Right lobe of liver (tissue), 6 donors: ENCODE results near the gene PCDH19. TPM values are rescaled to one million over a fixed set of nuclear protein-coding genes. Genes with fewer than 3 reads are reported as not detected.

Experiments
- ATAC-seq, 4 donors: fragments of 200-7000 bp; cut with Tn5 transposase; one replicate each; pipeline ENCODE4 v1.9.1; 2020; ENCODE audit warnings: mild to moderate bottlenecking in 4 of 4, moderate library complexity in 4 of 4
- DNase-seq, 3 donors: peaks; one replicate each; pipeline ENCODE4 v3.0.0-alpha.2; 2020
- H3K27ac ChIP-seq, 3 donors: fragments of 200-600 bp; one replicate each; pipeline ENCODE4 v1.8.0; 2022
- H3K27me3 ChIP-seq, 2 donors: fragments of 200-600 bp; one replicate each; pipeline ENCODE4 v1.8.0; 2022
- H3K36me3 ChIP-seq, 4 donors: fragments of 200-600 bp; sonication (generic) in 1 of 4; one replicate each; pipeline versions ENCODE4 v1.5.1 to v1.8.0; 2017 to 2022; ENCODE audit warnings: control low read depth in 1 of 4
- H3K4me1 ChIP-seq, 4 donors: fragments of 200-600 bp; sonication (generic) in 1 of 4; one replicate each; pipeline versions ENCODE4 v1.5.1 to v1.8.0; 2017 to 2022; ENCODE audit warnings: control low read depth in 1 of 4
- H3K4me3 ChIP-seq, 3 donors: fragments of 200-600 bp; one replicate each; pipeline ENCODE4 v1.8.0; 2022
- H3K9me3 ChIP-seq, 4 donors: fragments of 200-600 bp; sonication (generic) in 1 of 4; one replicate each; pipeline versions ENCODE4 v1.5.1 to v1.8.0; 2017 to 2022; ENCODE audit warnings: control low read depth in 1 of 4
- CTCF ChIP-seq, 4 donors: fragments of 200-600 bp in 3 of 4; fragments of 450-650 bp in 1 of 4; IDR thresholded peaks; one replicate each; pipeline versions ENCODE4 v1.5.1 to v1.8.0; 2016 to 2022; ENCODE audit warnings: antibody characterized with exemption in 4 of 4, mild to moderate bottlenecking in 2 of 4
- POLR2A ChIP-seq: fragments of 450-650 bp; IDR thresholded peaks from one replicate; pipeline ENCODE4 v1.6.1; 2017; ENCODE audit warnings: antibody characterized with exemption, mild to moderate bottlenecking
- WGBS: methylation state at CpG from one replicate; pipeline ENCODE4 v1.1.6; 2018; ENCODE audit warnings: low coverage, low lambda C conversion rate; ENCODE audit not compliant: insufficient coverage; ENCODE audit errors: missing lambda C conversion rate; 5-methylcytosine and 5-hydroxymethylcytosine counted together
- intact Hi-C, 2 donors: fragments of 100-400 bp; cut with DNase I; formaldehyde crosslinking; loops; one replicate each; pipeline versions ENCODE4 v1.11.2 to v1.14.1; 2022
- total RNA-seq, 6 experiments: library from RNA; depleted of rRNA in 2 of 6; stranded (reverse); fragments of >200 nt in 2 of 6; fragmentation: NEBNext Ultra II Directional in 3 of 6; extraction: Animal tissue kit (Norgen Biotek cat#: 25700) in 3 of 6; gene quantifications; one replicate each; pipeline versions ENCODE4 v1.1.0 to v1.2.4, GENCODE V29; 2016 to 2023
- donor health status: DM: no; HTN: yes; CAD: no.
- donor health status: DM: no; HTN: no; CAD: no.
- donor health status: DM: no; HTN: no; CAD: no.
- donor health status: DM: no; HTN: yes; CAD: no.
- donor health status: DM: no; HTN: yes; CAD: no.

PCDH19 gene
- total RNA-seq, 6 experiments from 2014 or later, result under 0.01 to 0.10 (median 0.06) TPM

DNA sequence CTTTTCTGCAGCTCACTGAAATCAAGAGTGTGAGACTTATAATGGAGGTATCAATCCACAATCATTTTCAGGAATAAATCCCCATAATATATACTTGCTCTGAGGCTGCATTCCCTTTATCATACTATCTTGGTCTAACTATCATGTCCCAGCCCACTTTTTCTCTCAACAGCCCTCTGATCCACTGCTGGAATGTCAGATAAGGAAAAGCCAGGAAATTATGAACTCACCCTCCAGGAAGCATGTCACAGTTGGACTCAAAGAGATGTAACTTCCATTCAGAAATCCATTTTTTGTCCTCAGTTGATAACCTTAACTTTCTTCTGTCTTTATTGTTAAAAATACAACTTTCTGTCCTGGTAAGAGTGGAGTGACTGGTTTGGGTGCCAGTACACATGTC, 144.9 kb downstream of the PCDH19 start:
- Histone ChIP-seq H3K36me3 (no peaks in the 10 kb centered on the region), H3K27ac (no peak overlapping the region), H3K27me3 (no peaks in the 10 kb centered on the region), H3K9me3 (no peaks in the 10 kb centered on the region), H3K4me1 (no peaks in the 10 kb centered on the region), H3K4me3 (no peak overlapping the region)
- ATAC-seq, result no peak
- no peak for DNase-seq
- intact Hi-C loops, result no loop called here
- no peak for TF ChIP-seq CTCF (IDR thresholded peaks at IDR 0.05)
- TF ChIP-seq POLR2A, result no peak

GRCh38 chrX:100264200-100264599, 145.9 kb downstream of the PCDH19 start:
- no peaks in the 10 kb centered on the region for H3K9me3 ChIP-seq
- DNase-seq (no peak), ATAC-seq (no peak)
- H3K4me1 ChIP-seq, result no peaks in the 10 kb centered on the region
- no peak overlapping the region for H3K4me3 ChIP-seq
- intact Hi-C loops, result no loop called here
- WGBS, result 4% methylated on average over 2 of the region's 2 CpGs
- TF ChIP-seq POLR2A (no peak), CTCF (IDR thresholded peaks at IDR 0.05) (no peak)
- no peak overlapping the region for H3K27ac ChIP-seq
- no peaks in the 10 kb centered on the region for H3K27me3 ChIP-seq
- H3K36me3 ChIP-seq, result no peaks in the 10 kb centered on the region

DNA sequence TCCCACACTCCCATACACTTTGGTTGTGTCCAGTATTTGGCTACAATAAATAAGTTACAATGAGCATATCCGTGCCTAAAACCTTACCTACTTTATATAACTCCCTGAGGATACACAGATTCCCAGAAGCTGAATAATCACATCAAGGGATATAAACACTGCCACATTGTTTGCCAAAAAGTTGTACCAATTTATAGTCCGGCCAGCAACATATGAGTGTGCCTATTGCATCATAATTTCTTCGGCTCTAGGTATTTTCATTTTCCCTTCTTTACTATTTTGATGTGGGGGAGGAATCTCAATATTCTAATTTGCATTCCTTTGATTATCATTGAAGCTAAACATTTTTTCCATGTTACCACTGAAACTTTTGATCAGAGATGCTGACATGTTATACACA, 146.4 kb downstream of the PCDH19 start:
- ATAC-seq (no peak), DNase-seq (no peak)
- Histone ChIP-seq H3K27me3 (no peaks in the 10 kb centered on the region), H3K9me3 (no peaks in the 10 kb centered on the region), H3K4me1 (no peaks in the 10 kb centered on the region), H3K27ac (no peak overlapping the region), H3K36me3 (no peaks in the 10 kb centered on the region), H3K4me3 (no peak overlapping the region)
- TF ChIP-seq CTCF (IDR thresholded peaks at IDR 0.05) (no peak), POLR2A (no peak)
- 39% methylated on average over 3 of the region's 3 CpGs for WGBS
- intact Hi-C loops, result no loop called here

- DNase-seq, result no peak
- Histone ChIP-seq H3K36me3 (no peaks in the 10 kb centered on the region), H3K27ac (no peak overlapping the region), H3K4me3 (no peak overlapping the region), H3K4me1 (no peaks in the 10 kb centered on the region), H3K9me3 (no peaks in the 10 kb centered on the region), H3K27me3 (no peaks in the 10 kb centered on the region)
- intact Hi-C loops, result no loop called here
- TF ChIP-seq POLR2A, result no peak
- TF ChIP-seq CTCF (IDR thresholded peaks at IDR 0.05), result no peak
- no peak for ATAC-seq
- WGBS, result 42% methylated on average over 4 of the region's 4 CpGs
Observed at GRCh38 chrX:100248885-100249493, 161.1 kb downstream of the PCDH19 start.

GRCh38 chrX:100247826-100248225, 162.2 kb downstream of the PCDH19 start:
- Histone ChIP-seq H3K27me3 (no peaks in the 10 kb centered on the region), H3K27ac (no peak overlapping the region), H3K4me3 (no peak overlapping the region), H3K4me1 (no peaks in the 10 kb centered on the region), H3K36me3 (no peaks in the 10 kb centered on the region), H3K9me3 (no peaks in the 10 kb centered on the region)
- no peak for TF ChIP-seq CTCF (IDR thresholded peaks at IDR 0.05)
- TF ChIP-seq POLR2A, result no peak
- DNase-seq (no peak), ATAC-seq (no peak)
- intact Hi-C loops, result no loop called here
